ENCODE results near the gene GABRG3. TPM values are rescaled to one million over a fixed set of nuclear protein-coding genes. Genes with fewer than 3 reads are reported as not detected.

GABRG3 gene
- polyA plus RNA-seq, 1 donor (not counting 4 experiments of a cell fraction or from before 2014, with no cell fraction given): not detected

GRCh38 chr15:27383726-27384125 lies 412.7 kb downstream of the GABRG3 start:
- Histone ChIP-seq H3K9me3 (ENCODE audit: control insufficient read depth, low read depth, low read length) (no peaks in the 10 kb centered on the region), H3K4me2 (ENCODE audit: control insufficient read depth, extremely low read depth, insufficient read depth, low read depth, low read length) (no peak overlapping the region), H3K79me2 (ENCODE audit: control insufficient read depth, insufficient read depth, low read length) (no peaks in the 10 kb centered on the region), H3K27me3 (ENCODE audit: control insufficient read depth, extremely low read depth, insufficient read depth, low read length) (no peaks in the 10 kb centered on the region), H3K9me1 (ENCODE audit: control insufficient read depth, extremely low read depth, insufficient read depth, low read length) (no peaks in the 10 kb centered on the region), H4K20me1 (ENCODE audit: control insufficient read depth, extremely low read depth, insufficient read depth, low read length) (no peaks in the 10 kb centered on the region), H3K4me1 (ENCODE audit: control insufficient read depth, extremely low read depth, insufficient read depth, low read length) (no peaks in the 10 kb centered on the region), H3K36me3 (ENCODE audit: control insufficient read depth in 2 of 2, extremely low read depth in 1 of 2, insufficient read depth in 2 of 2, low read length in 2 of 2) (no peaks in the 10 kb centered on the region), H2AFZ (ENCODE audit: control insufficient read depth, low read length) (no peak overlapping the region), H3K27ac (ENCODE audit: control insufficient read depth, insufficient read depth, low read length) (no peak overlapping the region), H3K9ac (ENCODE audit: control insufficient read depth, extremely low read depth, insufficient read depth, low read length) (no peak overlapping the region), H3K4me3 (ENCODE audit: control insufficient read depth in 2 of 3, extremely low read depth in 1 of 3, insufficient read depth in 2 of 3, low read depth in 1 of 3, low read length in 3 of 3) (no peak overlapping the region)
- FAIRE-seq: no peak
- no peak for DNase-seq (ENCODE audit: low read depth, low spot score)
- TF ChIP-seq EZH2 (IDR thresholded peaks at IDR 0.05; ENCODE audit: low read length) (no peak), CTCF (optimal IDR thresholded peaks at IDR 0.05 in 1 of 3, IDR thresholded peaks at IDR 0.05 in 1 of 3, conservative IDR thresholded peaks at IDR 0.05 in 1 of 3; ENCODE audit: extremely low read depth in 1 of 3, insufficient read depth in 2 of 3, low read length in 3 of 3) (no peak)
- dilution Hi-C loops (cut with MboI; ENCODE audit: extremely low pct_ligation_motif_present, low sequenced_read_pairs): no loop called here

- FAIRE-seq (no peak), DNase-seq (ENCODE audit: low read depth, low spot score) (no peak)
- Histone ChIP-seq H3K4me3 (ENCODE audit: control insufficient read depth in 2 of 3, extremely low read depth in 1 of 3, insufficient read depth in 2 of 3, low read depth in 1 of 3, low read length in 3 of 3) (no peak overlapping the region), H2AFZ (ENCODE audit: control insufficient read depth, low read length) (no peak overlapping the region), H3K79me2 (ENCODE audit: control insufficient read depth, insufficient read depth, low read length) (no peaks in the 10 kb centered on the region), H3K9me1 (ENCODE audit: control insufficient read depth, extremely low read depth, insufficient read depth, low read length) (no peaks in the 10 kb centered on the region), H3K27me3 (ENCODE audit: control insufficient read depth, extremely low read depth, insufficient read depth, low read length) (no peaks in the 10 kb centered on the region), H4K20me1 (ENCODE audit: control insufficient read depth, extremely low read depth, insufficient read depth, low read length) (no peaks in the 10 kb centered on the region), H3K9ac (ENCODE audit: control insufficient read depth, extremely low read depth, insufficient read depth, low read length) (no peak overlapping the region), H3K9me3 (ENCODE audit: control insufficient read depth, low read depth, low read length) (no peaks in the 10 kb centered on the region), H3K4me2 (ENCODE audit: control insufficient read depth, extremely low read depth, insufficient read depth, low read depth, low read length) (no peak overlapping the region), H3K36me3 (ENCODE audit: control insufficient read depth in 2 of 2, extremely low read depth in 1 of 2, insufficient read depth in 2 of 2, low read length in 2 of 2) (no peaks in the 10 kb centered on the region), H3K27ac (ENCODE audit: control insufficient read depth, insufficient read depth, low read length) (no peak overlapping the region), H3K4me1 (ENCODE audit: control insufficient read depth, extremely low read depth, insufficient read depth, low read length) (no peaks in the 10 kb centered on the region)
- dilution Hi-C loops (cut with MboI; ENCODE audit: extremely low pct_ligation_motif_present, low sequenced_read_pairs): no loop called here
- TF ChIP-seq EZH2 (IDR thresholded peaks at IDR 0.05; ENCODE audit: low read length): no peak
- no peak for TF ChIP-seq CTCF (optimal IDR thresholded peaks at IDR 0.05 in 1 of 3, IDR thresholded peaks at IDR 0.05 in 1 of 3, conservative IDR thresholded peaks at IDR 0.05 in 1 of 3; ENCODE audit: extremely low read depth in 1 of 3, insufficient read depth in 2 of 3, low read length in 3 of 3)
These were observed 421.2 kb downstream of the GABRG3 start for GRCh38 chr15:27392163-27392562.
